SK-N-SH (cell line): ENCODE measurements around the gene MEF2C.

ENCODE experiments used
- EZH2phosphoT487 ChIP-seq: fragments of 200-600 bp; sonication (generic); IDR thresholded peaks from 2 replicates; pipeline ENCODE4 v1.6.1; 2017; ENCODE audit warnings: low read depth, mixed run types, mild to moderate bottlenecking, antibody characterized with exemption, moderate library complexity, borderline replicate concordance
- FOXM1 ChIP-seq: IDR thresholded peaks from 2 replicates; pipeline ENCODE4 v1.4.0; 2012; ENCODE audit warnings: low read depth, mild to moderate bottlenecking
- YY1 ChIP-seq: IDR thresholded peaks from 2 replicates; pipeline ENCODE4 v1.4.0; 2012; ENCODE audit warnings: low read depth, mild to moderate bottlenecking
- TF ChIP-seq, protein P1 (sequence below): fragments of 200-600 bp; sonication (generic); IDR thresholded peaks from 2 replicates; pipeline ENCODE4 v1.6.1; 2017; ENCODE audit warnings: antibody characterized with exemption, mild to moderate bottlenecking, moderate library complexity
- TF ChIP-seq, protein P2 (sequence below): IDR thresholded peaks from 2 replicates; pipeline ENCODE4 v1.6.1; 2012; ENCODE audit warnings: mild to moderate bottlenecking, low read depth, low read length, moderate library complexity

DNA sequence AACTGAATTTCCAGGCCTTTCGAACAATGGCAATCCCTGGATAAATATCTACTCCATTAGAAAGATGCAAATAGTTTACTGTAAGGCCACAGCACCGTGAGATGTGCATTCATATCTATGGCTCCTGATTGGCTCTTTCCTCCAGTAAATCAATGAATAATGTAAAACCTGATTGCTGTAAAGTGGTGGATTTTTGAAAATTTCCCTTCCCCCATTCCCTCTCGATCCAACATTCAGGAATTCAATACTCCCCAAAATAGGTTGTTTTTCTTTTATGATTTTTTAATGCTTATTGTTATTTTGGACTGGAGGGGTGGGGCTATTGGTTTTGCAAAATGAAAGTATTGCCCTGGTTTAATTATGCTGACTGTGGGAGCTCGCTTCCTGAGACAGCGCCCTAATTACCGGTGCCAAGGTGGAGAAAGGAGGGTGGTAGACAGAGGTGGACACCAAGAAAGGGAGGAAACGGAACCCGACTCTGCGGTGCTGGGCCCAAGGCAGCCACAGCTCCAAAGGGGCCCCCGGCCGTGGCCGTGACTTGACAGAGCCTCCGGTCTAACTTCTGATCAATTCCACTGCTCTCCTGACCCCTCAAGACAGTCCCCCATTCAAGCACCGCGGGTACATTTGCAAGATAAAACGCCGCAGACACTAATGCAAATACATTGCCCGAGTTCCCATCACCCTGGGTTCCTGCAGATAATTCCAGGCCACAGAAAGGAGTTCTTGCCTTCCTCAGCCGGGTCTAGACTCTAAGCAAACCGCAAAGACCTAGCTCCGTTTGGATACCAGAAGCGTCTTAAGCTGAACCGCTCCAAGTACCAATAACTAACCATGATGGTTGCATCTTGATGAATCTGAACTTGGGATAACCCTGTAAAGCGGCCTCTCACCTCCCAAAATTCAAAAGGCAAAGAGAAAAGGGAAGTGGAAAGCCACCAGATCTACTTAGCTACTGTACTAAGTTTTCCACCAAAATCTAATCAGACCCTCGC lies 211.2 kb downstream of the MEF2C start:
- TF ChIP-seq YY1 (no peak), EZH2phosphoT487 (no peak), FOXM1 (no peak)
- TF ChIP-seq, protein P1, sequence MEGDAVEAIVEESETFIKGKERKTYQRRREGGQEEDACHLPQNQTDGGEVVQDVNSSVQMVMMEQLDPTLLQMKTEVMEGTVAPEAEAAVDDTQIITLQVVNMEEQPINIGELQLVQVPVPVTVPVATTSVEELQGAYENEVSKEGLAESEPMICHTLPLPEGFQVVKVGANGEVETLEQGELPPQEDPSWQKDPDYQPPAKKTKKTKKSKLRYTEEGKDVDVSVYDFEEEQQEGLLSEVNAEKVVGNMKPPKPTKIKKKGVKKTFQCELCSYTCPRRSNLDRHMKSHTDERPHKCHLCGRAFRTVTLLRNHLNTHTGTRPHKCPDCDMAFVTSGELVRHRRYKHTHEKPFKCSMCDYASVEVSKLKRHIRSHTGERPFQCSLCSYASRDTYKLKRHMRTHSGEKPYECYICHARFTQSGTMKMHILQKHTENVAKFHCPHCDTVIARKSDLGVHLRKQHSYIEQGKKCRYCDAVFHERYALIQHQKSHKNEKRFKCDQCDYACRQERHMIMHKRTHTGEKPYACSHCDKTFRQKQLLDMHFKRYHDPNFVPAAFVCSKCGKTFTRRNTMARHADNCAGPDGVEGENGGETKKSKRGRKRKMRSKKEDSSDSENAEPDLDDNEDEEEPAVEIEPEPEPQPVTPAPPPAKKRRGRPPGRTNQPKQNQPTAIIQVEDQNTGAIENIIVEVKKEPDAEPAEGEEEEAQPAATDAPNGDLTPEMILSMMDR: no peak
- TF ChIP-seq, protein P2, sequence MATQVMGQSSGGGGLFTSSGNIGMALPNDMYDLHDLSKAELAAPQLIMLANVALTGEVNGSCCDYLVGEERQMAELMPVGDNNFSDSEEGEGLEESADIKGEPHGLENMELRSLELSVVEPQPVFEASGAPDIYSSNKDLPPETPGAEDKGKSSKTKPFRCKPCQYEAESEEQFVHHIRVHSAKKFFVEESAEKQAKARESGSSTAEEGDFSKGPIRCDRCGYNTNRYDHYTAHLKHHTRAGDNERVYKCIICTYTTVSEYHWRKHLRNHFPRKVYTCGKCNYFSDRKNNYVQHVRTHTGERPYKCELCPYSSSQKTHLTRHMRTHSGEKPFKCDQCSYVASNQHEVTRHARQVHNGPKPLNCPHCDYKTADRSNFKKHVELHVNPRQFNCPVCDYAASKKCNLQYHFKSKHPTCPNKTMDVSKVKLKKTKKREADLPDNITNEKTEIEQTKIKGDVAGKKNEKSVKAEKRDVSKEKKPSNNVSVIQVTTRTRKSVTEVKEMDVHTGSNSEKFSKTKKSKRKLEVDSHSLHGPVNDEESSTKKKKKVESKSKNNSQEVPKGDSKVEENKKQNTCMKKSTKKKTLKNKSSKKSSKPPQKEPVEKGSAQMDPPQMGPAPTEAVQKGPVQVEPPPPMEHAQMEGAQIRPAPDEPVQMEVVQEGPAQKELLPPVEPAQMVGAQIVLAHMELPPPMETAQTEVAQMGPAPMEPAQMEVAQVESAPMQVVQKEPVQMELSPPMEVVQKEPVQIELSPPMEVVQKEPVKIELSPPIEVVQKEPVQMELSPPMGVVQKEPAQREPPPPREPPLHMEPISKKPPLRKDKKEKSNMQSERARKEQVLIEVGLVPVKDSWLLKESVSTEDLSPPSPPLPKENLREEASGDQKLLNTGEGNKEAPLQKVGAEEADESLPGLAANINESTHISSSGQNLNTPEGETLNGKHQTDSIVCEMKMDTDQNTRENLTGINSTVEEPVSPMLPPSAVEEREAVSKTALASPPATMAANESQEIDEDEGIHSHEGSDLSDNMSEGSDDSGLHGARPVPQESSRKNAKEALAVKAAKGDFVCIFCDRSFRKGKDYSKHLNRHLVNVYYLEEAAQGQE: no peak
